T-helper 2 cell treated with Interferon-gamma antibody and Interleukin-4, amounts not matched to agents 100 ng/mL and 5 ng/mL, for 36 hours (primary cell): Measurements from ENCODE around the gene AP2B1. TPM values are rescaled to one million over a fixed set of nuclear protein-coding genes. Genes with fewer than 3 reads are reported as not detected.

Experiments
- intact Hi-C: fragments of 100-400 bp; cut with micrococcal nuclease; formaldehyde crosslinking; loops from one replicate; pipeline ENCODE4 v1.15.1; 2023
- total RNA-seq: library from RNA; stranded (reverse); gene quantifications from 2 replicates; pipeline ENCODE4 v1.2.3, GENCODE V29; 2022

The AP2B1 gene
- total RNA-seq, 1 donor from 2014 or later: 213 TPM

DNA sequence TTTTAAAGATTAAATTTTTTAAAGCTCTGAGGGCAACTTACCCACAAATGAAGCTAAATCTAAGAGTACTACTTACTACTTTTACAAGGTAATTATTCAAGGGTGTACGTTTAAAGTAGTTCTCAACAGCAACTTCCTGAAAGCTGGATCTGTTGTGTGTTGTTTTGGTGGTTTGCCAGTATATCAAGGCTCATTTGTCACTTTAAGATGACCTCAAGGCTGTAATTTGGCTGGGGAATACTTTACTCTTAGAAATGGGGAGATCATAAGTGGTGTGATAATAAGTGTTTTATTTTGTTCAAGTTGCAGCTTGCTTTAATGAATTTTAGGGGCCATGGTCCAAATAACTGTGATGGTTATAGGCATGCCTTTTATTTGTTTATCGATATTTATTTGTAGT lies 30.4 kb downstream of the AP2B1 start:
- intact Hi-C loops: no loop called here

DNA sequence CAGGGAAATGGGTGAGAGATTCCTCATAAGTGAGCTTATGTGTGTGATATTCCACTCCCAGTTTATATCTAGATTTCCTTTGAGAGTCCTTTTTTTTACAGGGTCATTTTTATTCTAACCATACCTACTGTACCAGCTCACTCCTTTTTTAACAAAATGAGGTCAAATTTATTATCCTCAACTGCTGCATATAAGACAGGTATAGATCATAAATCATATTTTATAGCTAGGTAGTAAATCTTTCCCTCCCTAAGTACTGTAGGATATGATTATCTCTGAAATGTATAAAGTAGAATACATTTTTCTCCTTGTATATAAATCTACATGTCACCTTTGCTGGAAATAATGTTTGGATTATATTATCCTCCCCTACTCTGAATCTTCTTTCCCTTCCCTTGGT lies 31.5 kb downstream of the AP2B1 start:
- intact Hi-C loops: no loop called here

DNA sequence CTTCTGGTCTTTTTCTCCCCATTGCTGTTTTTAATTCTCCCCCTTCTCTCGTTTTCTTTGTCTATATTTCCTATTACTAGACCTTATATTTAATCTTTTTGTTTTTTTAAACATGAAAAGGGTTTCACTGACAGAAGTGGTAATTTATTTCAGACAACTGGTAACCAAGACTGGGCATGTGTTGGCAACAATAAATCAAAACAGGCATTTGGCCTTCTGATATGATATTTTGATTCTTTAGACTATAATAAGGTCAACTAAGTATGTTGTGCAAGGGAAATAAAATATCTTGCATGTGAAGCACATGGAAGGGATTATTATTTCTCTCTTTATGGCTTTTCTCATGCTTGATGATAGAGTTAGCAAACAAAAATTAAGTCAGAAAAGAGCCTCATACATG lies 34.6 kb downstream of the AP2B1 start:
- intact Hi-C loops: no loop called here

DNA sequence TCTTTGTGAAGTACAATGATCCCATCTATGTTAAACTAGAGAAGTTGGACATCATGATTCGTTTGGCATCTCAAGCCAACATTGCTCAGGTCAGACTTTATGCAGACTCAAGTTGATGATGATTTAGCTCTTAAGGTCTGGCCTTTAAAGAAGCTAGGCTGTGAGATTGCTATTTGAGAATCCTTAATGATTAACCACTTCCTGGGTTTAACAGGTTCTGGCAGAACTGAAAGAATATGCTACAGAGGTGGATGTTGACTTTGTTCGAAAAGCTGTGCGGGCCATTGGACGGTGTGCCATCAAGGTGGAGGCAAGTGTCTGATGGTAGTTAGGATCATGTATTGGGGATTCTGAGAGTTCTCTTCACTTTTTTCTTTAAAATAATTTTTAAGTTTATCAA lies 40.3 kb downstream of the AP2B1 start:
- intact Hi-C loops: no loop called here

DNA sequence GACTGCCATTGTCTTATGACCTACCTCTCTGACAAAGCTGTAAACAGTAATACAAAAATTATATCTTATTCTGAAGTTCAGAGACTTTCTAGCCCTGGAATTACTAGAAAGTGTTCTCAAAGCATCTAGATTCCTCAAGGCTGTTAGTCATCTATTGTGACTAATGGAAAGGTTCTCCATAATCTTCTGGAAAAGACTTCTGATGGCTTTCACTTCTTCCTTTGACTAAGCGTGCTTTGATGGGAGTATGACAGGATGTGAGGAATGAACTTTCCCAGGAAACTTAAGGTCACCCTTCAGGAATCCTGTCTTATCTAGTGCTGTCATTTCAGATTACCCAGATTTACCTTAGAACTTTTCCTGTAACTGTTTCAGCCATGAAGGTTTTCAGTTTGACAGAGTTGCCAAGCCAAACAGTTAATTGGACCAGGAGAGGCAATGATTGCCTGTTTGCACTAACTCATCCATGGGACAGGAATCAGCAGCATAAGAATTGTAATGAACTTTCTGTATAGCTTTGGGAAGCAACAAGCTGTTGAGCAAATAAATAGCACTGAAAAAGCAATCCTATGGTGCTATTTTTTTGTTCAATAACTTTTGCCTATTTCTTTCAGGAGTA lies 43.5 kb downstream of the AP2B1 start:
- intact Hi-C loops: no loop called here

DNA sequence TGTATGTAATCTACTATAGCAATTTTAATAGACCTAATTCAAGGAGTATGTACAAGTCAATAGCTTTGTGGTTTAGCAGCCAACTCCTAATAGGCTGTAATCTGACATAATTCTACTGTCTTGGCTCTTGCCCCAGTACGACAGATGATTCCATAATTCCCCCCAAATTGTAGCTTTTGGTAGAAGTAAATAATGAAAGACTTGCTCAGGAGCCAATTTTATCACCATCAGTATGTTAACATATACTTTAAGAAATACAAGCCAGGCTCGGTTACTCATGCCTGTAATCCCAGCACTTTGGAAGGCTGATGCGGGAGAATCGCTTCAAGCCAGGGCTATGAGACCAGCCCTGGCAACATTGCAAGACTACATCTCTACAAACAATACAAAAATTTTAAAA lies 53.9 kb downstream of the AP2B1 start:
- intact Hi-C loops: no loop called here

DNA sequence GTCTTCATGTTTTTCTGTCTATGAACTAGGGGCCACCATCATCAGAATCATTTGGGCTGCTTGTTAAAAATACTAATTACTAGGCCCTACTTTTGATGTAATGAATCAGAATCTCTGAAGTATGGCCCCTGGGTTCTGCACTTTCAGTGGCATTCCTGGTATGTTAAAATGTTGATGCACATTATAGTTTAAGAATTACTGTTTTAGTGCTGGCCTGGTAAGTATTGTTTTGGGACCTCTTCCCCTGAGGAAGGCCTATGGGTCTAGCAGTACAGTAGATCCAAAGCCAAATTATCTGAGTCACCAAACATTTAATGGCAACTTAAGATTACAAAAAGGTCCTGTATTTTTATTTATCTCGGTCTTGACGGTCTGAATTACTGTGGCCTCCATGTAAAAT lies 58.8 kb downstream of the AP2B1 start:
- intact Hi-C loops: no loop called here

DNA sequence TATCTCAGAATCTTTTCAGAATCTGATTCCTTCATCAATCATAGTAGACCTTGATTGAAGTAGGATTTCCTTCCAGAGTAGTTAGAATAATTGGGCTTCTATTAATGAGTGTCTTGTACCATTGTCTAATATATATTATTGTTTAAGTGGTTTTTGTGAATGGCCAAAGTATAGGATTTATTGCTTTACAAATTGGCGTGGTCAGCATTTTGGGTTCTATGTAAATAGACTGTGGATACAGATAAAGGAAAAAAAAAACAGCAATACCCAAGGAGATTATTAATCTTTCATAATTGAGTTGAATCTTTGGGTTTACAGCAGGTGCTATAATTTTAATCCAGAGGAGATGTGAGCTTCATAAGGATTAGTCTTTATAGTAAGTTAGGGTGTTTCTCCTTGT lies 64.3 kb downstream of the AP2B1 start:
- intact Hi-C loops: no loop called here

DNA sequence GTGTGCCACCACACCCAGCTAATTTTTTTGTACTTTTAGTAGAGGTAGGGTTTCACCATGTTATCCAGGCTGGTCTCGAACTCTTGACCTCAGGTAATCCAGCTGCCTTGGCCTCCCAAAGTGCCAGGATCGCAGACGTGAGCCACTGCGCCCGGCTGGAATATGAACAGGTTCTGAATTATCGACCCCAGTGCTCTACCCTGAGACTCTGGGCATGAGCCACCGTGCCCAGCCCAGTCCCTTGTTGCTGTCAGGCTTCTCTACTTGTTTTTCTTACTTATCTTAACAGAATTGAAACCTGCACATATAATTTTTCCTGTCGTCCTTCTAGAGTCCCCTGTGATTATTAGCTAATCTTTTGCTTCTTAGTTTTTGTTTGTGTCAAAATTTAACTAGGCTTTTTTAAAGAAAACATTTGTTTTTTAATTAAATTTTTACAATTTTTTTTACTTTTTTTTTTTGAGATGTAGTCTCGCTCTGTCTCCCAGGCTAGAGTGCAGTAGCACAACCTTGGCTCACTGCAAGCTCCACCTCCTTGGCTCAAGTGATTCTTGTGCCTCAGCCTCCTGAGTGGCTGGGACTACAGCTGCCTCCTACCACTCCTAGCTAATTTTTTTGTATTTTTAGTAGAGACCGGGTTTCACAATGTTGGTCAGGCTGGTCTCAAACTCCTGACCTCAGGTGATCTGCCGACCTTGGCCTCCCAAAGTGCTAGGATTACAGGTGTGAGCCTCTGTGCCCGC lies 66.7 kb downstream of the AP2B1 start:
- intact Hi-C loops: no loop called here

DNA sequence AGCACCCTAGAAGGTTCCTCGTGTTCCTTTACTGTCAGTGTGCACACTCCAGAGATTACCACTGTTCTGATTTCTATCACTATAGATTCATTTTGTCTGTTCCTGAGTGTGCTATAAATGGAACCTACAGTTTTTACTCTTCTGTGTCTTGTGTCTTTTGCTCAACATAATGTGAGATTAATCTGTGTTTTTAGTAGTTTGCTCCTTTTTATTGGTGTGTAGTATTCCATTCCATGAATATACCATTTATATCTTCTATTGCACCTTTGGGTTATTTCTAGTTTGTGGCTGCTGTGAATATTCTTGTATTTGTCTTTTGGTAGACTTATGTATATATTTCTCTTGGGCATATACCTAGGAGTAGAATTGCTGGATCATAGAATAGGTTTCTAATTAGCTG lies 68.2 kb downstream of the AP2B1 start:
- intact Hi-C loops: no loop called here

DNA sequence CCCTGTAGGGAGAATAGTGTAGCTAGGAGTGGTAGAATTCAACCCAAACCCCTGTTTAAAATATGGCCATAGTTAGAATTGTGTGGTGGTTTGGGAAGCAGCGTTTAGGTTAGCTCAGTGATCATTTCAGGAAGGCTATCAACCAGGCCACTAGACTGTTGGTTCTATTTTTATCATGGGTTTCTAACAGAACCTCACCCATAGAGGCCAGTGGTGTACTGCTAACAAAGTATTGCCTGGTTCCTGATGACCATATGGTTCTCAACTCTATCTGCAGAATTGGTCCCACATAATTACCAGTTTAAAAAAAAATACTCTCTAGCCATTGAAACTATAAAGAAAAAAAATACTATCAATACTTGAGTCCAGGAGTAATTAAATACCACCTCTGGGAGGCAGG lies 73.8 kb downstream of the AP2B1 start:
- intact Hi-C loops: no loop called here

DNA sequence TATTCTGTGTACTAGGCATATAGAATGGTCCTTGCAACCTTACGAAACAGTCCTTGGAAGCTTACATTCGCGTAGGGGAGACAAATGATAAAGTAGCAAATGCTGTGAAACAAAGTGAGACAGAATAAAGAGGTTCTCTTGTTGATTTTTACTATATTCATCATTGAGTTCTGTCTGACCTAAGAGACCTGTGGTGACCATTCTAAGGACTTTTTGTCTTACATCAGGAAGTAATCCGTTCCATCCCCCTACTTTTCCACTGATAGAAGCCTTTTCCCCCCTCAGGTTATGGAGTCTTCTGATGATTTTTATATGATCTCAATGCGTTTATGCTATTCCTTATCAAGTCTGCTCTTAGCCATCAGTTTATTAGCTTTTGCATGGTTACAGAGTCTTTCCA lies 77.6 kb downstream of the AP2B1 start:
- intact Hi-C loops: no loop called here

DNA sequence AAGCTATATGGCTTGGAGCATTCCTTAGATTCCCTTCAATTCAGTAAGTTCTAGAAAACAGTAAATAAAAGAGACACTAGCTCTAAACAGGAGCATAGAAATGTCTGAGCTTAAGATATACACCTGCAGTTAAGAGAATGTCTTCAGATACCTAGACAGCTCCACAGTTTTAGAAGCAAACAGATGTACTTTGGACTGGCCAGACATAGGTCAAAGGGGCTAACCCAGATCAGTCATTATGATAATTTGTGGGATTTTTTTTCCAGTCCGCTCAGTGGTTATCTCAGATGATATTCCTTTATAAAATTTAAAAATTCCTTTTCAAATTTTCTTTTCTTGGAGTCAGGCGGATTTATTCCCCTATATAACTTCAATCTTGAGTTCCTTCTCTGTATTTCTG lies 78.5 kb downstream of the AP2B1 start:
- intact Hi-C loops: no loop called here

DNA sequence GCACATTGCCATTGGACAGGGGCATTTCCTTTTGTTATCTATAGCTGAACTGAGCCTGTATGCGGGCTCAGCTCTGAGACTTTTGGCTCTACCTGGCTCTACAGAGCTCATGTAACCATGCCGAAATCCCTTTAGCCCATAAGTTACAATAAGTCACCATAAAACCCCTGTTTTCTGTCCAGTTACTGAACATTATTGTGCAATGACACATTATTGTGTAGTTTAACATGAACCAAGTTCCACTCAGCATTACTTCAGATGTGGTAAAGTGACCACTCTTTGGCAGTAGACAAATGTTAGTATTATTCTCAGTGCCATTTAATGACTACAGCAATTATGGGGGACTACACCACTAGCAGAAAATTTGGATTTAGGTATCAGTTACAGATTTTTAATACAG lies 78.9 kb downstream of the AP2B1 start:
- intact Hi-C loops: no loop called here

DNA sequence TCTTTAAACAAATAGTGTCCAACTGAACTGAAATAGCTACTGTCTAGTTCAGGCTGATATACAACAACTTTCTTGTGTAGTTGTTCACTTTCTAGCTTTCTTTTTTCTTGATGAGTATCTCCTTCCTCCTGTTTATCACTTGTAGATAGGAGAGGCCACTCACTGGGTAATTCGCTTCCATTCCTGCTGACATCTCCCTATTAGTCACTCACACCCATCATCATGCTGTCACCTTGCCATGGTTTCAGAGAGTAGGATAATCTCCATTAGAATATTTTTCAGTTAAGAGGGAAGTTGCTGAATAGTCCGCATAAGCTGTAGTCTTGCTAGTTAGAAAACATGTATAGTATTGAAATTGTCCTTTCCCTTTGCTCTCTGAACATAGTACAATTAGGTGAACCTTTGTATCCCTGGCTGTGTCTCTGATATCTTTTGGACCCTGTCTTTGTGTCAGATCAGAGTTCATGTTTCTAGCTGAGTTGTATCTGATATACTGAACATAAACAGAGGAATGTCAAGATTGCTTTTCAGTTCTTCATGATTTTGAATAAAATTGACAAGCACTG lies 79.9 kb downstream of the AP2B1 start:
- intact Hi-C loops: no loop called here

DNA sequence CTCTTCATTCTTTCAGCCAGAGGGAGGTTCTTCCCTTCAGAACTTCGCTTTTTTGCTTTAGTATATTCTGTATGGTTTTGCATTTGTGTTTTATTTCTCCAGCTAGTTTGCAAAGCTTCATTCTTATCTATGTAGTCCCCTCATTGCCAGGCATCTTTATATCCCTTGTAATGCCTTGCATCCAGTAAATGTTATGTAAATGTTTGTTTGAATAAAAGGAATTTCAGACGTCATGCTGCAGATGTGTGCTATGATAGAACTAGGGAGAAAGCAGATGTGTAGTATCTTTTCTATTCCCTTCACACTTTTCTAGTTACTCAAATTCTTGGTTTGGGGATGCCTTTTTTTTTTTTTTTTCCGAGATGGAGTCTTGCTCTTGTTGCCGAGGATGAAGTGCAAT lies 81.7 kb downstream of the AP2B1 start:
- intact Hi-C loops: no loop called here

DNA sequence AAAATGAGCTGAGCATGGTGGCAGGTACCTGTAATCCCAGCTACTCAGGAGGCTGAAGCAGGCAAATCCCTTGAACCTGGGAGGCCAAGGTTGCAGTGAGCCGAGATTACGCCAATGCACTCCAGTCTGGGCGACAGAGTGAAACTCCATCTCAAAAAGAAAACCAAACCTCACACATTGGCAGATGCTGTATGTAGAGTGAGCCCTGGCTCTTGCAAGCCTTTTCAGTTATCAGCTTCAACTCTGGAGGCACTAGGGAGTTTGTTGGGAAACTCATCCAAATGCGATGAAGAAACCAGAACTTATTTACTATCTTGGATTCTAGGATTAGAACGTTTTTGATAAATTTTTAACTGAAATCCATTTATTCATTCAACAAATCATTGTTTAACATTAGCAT lies 87.4 kb downstream of the AP2B1 start:
- intact Hi-C loops: no loop called here

DNA sequence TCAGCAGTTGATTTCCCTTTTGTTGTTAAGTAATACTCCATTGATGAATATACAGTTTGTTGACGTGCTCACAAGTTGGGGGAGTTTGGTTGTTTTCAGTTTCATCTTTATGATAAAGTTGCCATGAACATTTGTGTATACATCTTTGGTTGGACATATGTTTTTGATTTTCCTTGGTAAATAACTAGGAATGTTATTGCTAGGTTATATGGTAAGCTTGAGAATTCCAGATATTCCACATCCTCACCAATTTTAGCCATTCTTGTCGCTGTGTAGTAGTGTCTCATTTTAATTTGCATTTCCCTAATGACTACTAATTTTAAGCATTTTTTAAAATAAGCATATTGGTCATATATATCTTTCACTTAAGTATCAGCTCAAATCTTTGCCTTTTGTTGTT lies 89.3 kb downstream of the AP2B1 start:
- intact Hi-C loops: no loop called here

DNA sequence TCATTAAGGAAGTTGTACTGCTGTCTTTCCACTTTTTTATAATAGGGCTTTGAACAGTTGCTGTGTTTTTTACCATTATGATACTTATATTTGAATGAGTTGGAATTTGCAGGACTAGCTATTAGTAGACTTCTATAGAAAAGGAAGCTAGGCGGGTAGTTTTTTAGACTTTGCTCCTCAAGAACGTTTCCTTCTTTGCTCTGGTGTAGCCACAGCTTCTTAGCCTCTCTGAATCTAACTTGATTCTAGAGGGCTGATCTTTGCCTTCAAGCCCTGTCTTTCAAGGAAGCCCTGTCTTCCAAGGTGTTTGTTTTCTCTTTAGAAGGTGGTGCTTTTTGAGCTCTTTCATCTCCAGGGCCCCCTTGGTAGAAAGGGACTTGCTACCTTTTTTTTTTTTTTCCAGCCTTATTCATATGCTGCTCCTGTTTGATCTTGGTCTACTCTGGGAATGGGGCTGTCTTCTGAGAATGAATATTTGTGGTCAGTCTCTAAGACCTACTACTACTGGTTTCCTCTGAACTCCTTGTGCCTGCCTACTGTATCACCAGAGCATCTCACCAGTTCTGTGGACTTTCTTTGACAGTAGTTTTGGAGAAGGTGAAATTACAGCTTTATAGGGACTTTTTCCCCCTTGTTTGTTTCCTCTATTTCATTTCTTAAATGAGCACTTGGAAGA lies 92.0 kb downstream of the AP2B1 start:
- intact Hi-C loops: no loop called here

DNA sequence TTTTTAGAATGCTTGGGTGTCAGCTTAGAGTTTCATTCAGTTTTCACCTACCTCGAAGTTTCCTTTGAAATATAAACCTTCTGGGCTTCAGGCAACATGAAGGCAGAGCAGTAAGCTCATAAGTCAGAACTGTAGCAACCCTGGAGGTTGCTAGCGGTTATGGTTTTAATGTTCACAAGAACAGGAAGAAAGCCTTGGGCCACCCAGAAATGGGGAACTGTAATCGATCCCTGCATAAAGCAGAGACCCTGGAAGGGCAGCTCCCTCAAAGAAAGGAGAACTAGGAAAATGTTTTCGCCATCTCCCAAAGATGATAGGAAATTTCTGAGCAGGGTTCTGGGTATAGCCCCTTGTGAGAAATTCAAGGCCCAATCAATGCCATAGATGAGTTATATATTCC lies 96.5 kb downstream of the AP2B1 start:
- intact Hi-C loops: no loop called here

DNA sequence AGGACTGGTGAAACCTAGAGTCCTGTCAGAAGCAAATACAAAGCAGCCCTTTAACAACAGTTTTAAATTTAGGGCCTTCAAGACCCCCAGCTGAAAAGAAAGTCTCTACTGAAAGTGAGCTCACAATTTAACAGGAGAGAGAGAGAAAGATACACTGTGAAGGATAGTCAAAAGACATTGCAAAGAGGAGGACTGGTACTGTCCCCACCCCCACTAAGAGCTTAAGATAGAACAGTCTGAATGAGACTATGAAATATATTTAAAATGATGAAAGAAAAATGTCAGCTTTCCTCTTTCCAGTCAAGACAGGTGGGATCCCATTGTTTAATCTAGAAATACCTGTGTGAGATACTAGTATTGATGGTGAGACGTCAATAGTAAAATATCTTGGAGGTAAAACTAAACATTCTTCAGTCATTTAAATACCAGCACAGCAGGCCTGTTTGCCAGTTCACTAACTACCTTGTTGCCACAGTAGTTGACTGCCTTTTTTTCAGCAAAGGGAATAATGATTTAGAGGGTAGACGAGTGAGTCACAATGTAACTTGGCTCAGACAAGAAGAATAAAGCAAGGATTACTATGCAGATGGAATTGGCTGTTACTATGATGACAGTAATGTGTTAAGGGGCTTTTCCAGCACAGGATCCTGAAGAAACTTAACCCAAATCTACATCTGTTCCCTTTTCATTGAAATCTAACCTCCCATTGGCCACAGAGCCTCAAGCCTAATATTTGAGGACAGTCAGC lies 97.1 kb downstream of the AP2B1 start:
- intact Hi-C loops: no loop called here
